K562 (cell line): Measurements from ENCODE around the gene RAMP2. TPM values are rescaled to one million over a fixed set of nuclear protein-coding genes. Genes with fewer than 3 reads are reported as not detected.
A peak's percentile ranks its signal among the peaks of the same experiment; 100 is the strongest.

Source experiments
- ARID2 ChIP-seq: fragments of 450-650 bp; IDR thresholded peaks from 2 replicates; pipeline ENCODE4 v1.6.1; 2017; ENCODE audit warnings: antibody characterized with exemption, mild to moderate bottlenecking
- BDP1 ChIP-seq: IDR thresholded peaks from 3 replicates; pipeline ENCODE4 v1.6.1; 2011; ENCODE audit not compliant: insufficient read length, insufficient read depth
- BRF1 ChIP-seq: IDR thresholded peaks from 3 replicates; pipeline ENCODE4 v1.6.1; 2011; ENCODE audit warnings: borderline replicate concordance, mild to moderate bottlenecking; ENCODE audit not compliant: insufficient read length; ENCODE audit errors: extremely low read depth
- DACH1 ChIP-seq: fragments of 450-650 bp; IDR thresholded peaks from 2 replicates; pipeline ENCODE4 v1.6.1; 2018; ENCODE audit not compliant: partially characterized antibody
- ELF2 ChIP-seq: fragments of 250-450 bp; sonication (Bioruptor Pico); IDR thresholded peaks from 2 replicates; pipeline ENCODE4 v1.5.0; 2021; ENCODE audit warnings: mild to moderate bottlenecking
- ETS2 ChIP-seq: IDR thresholded peaks from 2 replicates; pipeline ENCODE4 v1.6.1; 2016; ENCODE audit warnings: borderline replicate concordance, missing genetic modification characterization, mild to moderate bottlenecking, moderate library complexity, missing compliant biosample characterization; ENCODE audit not compliant: poor library complexity, severe bottlenecking
- HDAC1 ChIP-seq, 2 experiments: fragments of 450-650 bp; IDR thresholded peaks; 2 replicates each; pipeline ENCODE4 v1.6.1; 2016 to 2017; ENCODE audit warnings: inconsistent platforms in 1 of 2, mild to moderate bottlenecking in 1 of 2, moderate library complexity in 1 of 2
- HDAC6 ChIP-seq: IDR thresholded peaks from 2 replicates; pipeline ENCODE4 v1.6.1; 2012; ENCODE audit warnings: low read depth, mild to moderate bottlenecking, control low read depth, inconsistent platforms, low read length, moderate library complexity
- HEY1 ChIP-seq: fragments of 250-450 bp; sonication (Bioruptor Pico); IDR thresholded peaks from 2 replicates; pipeline ENCODE4 v1.5.0; 2020; ENCODE audit warnings: mild to moderate bottlenecking, moderate library complexity, borderline replicate concordance
- MTA3 ChIP-seq: fragments of 450-650 bp; formaldehyde crosslinking; IDR thresholded peaks from 2 replicates; pipeline ENCODE4 v1.6.1; 2017; ENCODE audit warnings: mild to moderate bottlenecking, borderline replicate concordance
- NFIX ChIP-seq: fragments of 250-450 bp; sonication (Bioruptor Pico); IDR thresholded peaks from 2 replicates; pipeline ENCODE4 v1.4.0; 2020; ENCODE audit warnings: low read depth, mild to moderate bottlenecking, moderate library complexity
- NRF1 ChIP-seq, 2 experiments: fragments of 450-650 bp; IDR thresholded peaks in 1 of 2; conservative IDR thresholded peaks in 1 of 2; 2 replicates each; pipeline ENCODE4 v1.6.1; 2014; ENCODE audit warnings: mild to moderate bottlenecking in 2 of 2
- POLR2A ChIP-seq: fragments of 450-650 bp; conservative IDR thresholded peaks from 2 replicates; pipeline ENCODE4 v1.6.1; 2016
- RBM15 ChIP-seq: fragments of 200-400 bp; formaldehyde crosslinking; IDR thresholded peaks from 2 replicates; pipeline ENCODE4 v1.6.1; 2018; ENCODE audit warnings: mild to moderate bottlenecking, low read length, moderate library complexity; ENCODE audit not compliant: insufficient read depth
- SIN3B ChIP-seq: fragments of 450-650 bp; IDR thresholded peaks from 2 replicates; pipeline ENCODE4 v1.6.1; 2017; ENCODE audit warnings: low read depth, mild to moderate bottlenecking, moderate library complexity
- SMC3 ChIP-seq: conservative IDR thresholded peaks from 2 replicates; pipeline ENCODE4 v1.6.1; 2011; ENCODE audit warnings: low read depth, low read length, improper control_type of control experiment; ENCODE audit not compliant: insufficient read depth
- ZNF239 ChIP-seq: fragments of 250-450 bp; sonication (Bioruptor Pico); IDR thresholded peaks from 2 replicates; pipeline ENCODE4 v1.4.0; 2020; ENCODE audit warnings: mild to moderate bottlenecking
- ZNF785 ChIP-seq: fragments of 250-450 bp; sonication (Bioruptor Pico); IDR thresholded peaks from 2 replicates; pipeline ENCODE4 v1.4.0; 2020; ENCODE audit warnings: mild to moderate bottlenecking
- ZNF79 ChIP-seq: fragments of 250-450 bp; sonication (Bioruptor Pico); IDR thresholded peaks from 2 replicates; pipeline ENCODE4 v1.4.0; 2020; ENCODE audit warnings: low read depth, mild to moderate bottlenecking, moderate library complexity
- polyA plus RNA-seq, 8 experiments: library from polyadenylated mRNA; depleted of rRNA in 4 of 8; stranded (reverse) in 5 of 8; unstranded in 3 of 8; fragments of >200 nt; fragmentation: Nextera tagmentation in 2 of 8; fragmentation: Illumina TruSeq in 1 of 8; extraction: Ambion mirVana in 2 of 8; extraction: Trizol in 1 of 8; gene quantifications; 2 replicates each; pipeline versions ENCODE4 v1.2.1 to v1.2.3, GENCODE V29; 2011 to 2014; ENCODE audit warnings: inconsistent platforms in 1 of 8, missing spikeins in 1 of 8
- total RNA-seq, 7 experiments: library from RNA; depleted of rRNA in 6 of 7; stranded (reverse); fragments of >200 nt in 6 of 7; fragmentation: Illumina TruSeq in 2 of 7; extraction: Trizol in 2 of 7; gene quantifications; 2 replicates each; pipeline versions ENCODE4 v1.2.1 to v1.2.3, GENCODE V29; 2011 to 2021; ENCODE audit warnings: low replicate concordance in 1 of 7
- TF ChIP-seq, protein P1 (sequence below): IDR thresholded peaks from 2 replicates; pipeline ENCODE4 v1.6.1; 2014; ENCODE audit warnings: antibody characterized with exemption
- TF ChIP-seq, protein P2 (sequence below): fragments of 450-650 bp; formaldehyde crosslinking; IDR thresholded peaks from 2 replicates; pipeline ENCODE4 v1.4.0; 2020; ENCODE audit warnings: mild to moderate bottlenecking, moderate library complexity
- TF ChIP-seq, protein P3 (sequence below): fragments of 250-450 bp; sonication (Bioruptor Pico); IDR thresholded peaks from 2 replicates; pipeline ENCODE4 v1.8.0; 2022; ENCODE audit warnings: inconsistent platforms
- TF ChIP-seq, protein P4 (sequence below): fragments of 200-800 bp; sonication (Bioruptor generic); IDR thresholded peaks from 2 replicates; pipeline ENCODE4 v1.6.1; 2017; ENCODE audit warnings: missing genetic modification characterization, missing compliant biosample characterization

The RAMP2 gene
- total and polyA plus RNA-seq, 9 of the 15 experiments (the other 6 are each of a cell fraction or from before 2014, with no cell fraction given), result not detected

DNA sequence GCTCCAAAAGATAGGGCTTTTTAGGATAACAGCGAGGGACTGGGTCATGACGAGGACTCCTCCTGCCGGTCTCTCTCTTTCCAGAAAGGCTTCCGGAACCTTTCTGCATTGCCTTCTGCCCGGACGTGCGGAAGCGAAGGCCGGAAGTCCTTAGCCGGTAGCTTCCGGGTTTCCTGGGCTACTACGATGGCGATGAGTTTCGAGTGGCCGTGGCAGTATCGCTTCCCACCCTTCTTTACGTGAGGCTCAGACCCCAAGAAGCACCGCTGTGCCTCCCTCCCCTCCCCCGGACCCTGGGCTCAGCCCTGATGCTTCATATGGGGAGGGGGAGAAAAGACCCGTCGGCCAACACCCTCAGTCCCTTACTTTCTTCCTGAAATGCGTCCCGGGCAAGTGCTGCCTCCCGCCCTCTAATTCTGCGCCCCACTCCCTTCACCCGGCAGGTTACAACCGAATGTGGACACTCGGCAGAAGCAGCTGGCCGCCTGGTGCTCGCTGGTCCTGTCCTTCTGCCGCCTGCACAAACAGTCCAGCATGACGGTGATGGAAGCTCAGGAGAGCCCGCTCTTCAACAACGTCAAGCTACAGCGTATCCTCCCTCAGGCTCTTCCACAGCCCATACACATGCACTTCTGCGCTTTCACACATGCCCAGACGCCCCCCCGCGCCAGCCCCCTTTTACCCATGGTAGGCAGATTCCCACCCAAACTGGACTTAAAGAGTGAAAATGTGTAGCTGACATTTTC, 12.4 kb downstream of the RAMP2 start, which contains the start of gene VPS25 (continued):
- TF ChIP-seq, protein P1, sequence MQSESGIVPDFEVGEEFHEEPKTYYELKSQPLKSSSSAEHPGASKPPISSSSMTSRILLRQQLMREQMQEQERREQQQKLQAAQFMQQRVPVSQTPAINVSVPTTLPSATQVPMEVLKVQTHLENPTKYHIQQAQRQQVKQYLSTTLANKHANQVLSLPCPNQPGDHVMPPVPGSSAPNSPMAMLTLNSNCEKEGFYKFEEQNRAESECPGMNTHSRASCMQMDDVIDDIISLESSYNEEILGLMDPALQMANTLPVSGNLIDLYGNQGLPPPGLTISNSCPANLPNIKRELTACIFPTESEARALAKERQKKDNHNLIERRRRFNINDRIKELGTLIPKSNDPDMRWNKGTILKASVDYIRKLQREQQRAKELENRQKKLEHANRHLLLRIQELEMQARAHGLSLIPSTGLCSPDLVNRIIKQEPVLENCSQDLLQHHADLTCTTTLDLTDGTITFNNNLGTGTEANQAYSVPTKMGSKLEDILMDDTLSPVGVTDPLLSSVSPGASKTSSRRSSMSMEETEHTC, result no peak
- no peak for TF ChIP-seq ZNF79 (CRISPR knock-in tag)
- no peak for TF ChIP-seq SMC3
- TF ChIP-seq ELF2 (CRISPR knock-in tag), result peak; percentile 93
- peak; percentile 91 for TF ChIP-seq MTA3
- TF ChIP-seq DACH1, result no peak
- TF ChIP-seq, protein P2, sequence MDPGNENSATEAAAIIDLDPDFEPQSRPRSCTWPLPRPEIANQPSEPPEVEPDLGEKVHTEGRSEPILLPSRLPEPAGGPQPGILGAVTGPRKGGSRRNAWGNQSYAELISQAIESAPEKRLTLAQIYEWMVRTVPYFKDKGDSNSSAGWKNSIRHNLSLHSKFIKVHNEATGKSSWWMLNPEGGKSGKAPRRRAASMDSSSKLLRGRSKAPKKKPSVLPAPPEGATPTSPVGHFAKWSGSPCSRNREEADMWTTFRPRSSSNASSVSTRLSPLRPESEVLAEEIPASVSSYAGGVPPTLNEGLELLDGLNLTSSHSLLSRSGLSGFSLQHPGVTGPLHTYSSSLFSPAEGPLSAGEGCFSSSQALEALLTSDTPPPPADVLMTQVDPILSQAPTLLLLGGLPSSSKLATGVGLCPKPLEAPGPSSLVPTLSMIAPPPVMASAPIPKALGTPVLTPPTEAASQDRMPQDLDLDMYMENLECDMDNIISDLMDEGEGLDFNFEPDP (CRISPR knock-in tag), result no peak
- TF ChIP-seq HDAC6, result no peak
- TF ChIP-seq HEY1 (CRISPR knock-in tag), result no peak
- TF ChIP-seq BRF1, result no peak
- TF ChIP-seq, protein P3, sequence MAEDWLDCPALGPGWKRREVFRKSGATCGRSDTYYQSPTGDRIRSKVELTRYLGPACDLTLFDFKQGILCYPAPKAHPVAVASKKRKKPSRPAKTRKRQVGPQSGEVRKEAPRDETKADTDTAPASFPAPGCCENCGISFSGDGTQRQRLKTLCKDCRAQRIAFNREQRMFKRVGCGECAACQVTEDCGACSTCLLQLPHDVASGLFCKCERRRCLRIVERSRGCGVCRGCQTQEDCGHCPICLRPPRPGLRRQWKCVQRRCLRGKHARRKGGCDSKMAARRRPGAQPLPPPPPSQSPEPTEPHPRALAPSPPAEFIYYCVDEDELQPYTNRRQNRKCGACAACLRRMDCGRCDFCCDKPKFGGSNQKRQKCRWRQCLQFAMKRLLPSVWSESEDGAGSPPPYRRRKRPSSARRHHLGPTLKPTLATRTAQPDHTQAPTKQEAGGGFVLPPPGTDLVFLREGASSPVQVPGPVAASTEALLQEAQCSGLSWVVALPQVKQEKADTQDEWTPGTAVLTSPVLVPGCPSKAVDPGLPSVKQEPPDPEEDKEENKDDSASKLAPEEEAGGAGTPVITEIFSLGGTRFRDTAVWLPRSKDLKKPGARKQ (CRISPR knock-in tag), result no peak
- TF ChIP-seq POLR2A, result peak; percentile 95
- TF ChIP-seq SIN3B, result peak; percentile 94
- no peak for TF ChIP-seq BDP1
- peak in 1 of 2 experiments; percentile 72; a peak in 2 of 4 replicates for TF ChIP-seq HDAC1 (IDR thresholded peaks at IDR 0.05)
- TF ChIP-seq ZNF785 (CRISPR knock-in tag), result no peak
- TF ChIP-seq, protein P4, sequence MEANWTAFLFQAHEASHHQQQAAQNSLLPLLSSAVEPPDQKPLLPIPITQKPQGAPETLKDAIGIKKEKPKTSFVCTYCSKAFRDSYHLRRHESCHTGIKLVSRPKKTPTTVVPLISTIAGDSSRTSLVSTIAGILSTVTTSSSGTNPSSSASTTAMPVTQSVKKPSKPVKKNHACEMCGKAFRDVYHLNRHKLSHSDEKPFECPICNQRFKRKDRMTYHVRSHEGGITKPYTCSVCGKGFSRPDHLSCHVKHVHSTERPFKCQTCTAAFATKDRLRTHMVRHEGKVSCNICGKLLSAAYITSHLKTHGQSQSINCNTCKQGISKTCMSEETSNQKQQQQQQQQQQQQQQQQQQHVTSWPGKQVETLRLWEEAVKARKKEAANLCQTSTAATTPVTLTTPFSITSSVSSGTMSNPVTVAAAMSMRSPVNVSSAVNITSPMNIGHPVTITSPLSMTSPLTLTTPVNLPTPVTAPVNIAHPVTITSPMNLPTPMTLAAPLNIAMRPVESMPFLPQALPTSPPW (CRISPR knock-in tag), result 0 out of 2 replicates have a peak, but pooled peaks have one; percentile 17
- no peak for TF ChIP-seq ARID2
- no peak for TF ChIP-seq NRF1 (conservative IDR thresholded peaks at IDR 0.05 in 1 of 2, IDR thresholded peaks at IDR 0.05 in 1 of 2)
- no peak for TF ChIP-seq ZNF239 (CRISPR knock-in tag)
- no peak for TF ChIP-seq ETS2 (tag)
- no peak for TF ChIP-seq NFIX
- no peak for TF ChIP-seq RBM15
